Panc1 (cell line): ENCODE results near the gene UBE2G2. TPM values are rescaled to one million over a fixed set of nuclear protein-coding genes. Genes with fewer than 3 reads are reported as not detected.

ENCODE experiments used
- ATAC-seq: fragments of 200-7000 bp; cut with Tn5 transposase; 2 replicates; pipeline ENCODE4 v1.9.1; 2020; ENCODE audit warnings: mild to moderate bottlenecking, moderate library complexity
- BruUV-seq: library from RNA; stranded (reverse); fragments of 400-500 nt; replicated peaks from 2 replicates; lab custom pipeline; 2021; lab: Mats Ljungman, UMichigan
- CTCF ChIA-PET: fragments of 300-600 bp; sonication (Branson Sonifier 250); formaldehyde crosslinking; loops from one replicate; lab custom pipeline; 2022; ENCODE audit warnings: antibody characterized with exemption; lab: Charles Lee
- POLR2A ChIA-PET: fragments of 300-600 bp; sonication (Branson Sonifier 250); formaldehyde crosslinking; loops from one replicate; lab custom pipeline; 2022; ENCODE audit warnings: antibody characterized with exemption; lab: Charles Lee
- DNase-seq: peaks from one replicate; pipeline ENCODE4 v3.0.0-alpha.2; 2010; ENCODE audit warnings: low read depth, low spot score
- H3K27ac ChIP-seq: 2 replicates; pipeline ENCODE4 v1.5.1; 2011; ENCODE audit warnings: mild to moderate bottlenecking, low read length, inconsistent platforms
- H3K27me3 ChIP-seq: fragments of 200-500 bp; sonication (Bioruptor generic); 2 replicates; pipeline ENCODE4 v1.6.0; 2014; ENCODE audit warnings: low read length, inconsistent platforms; ENCODE audit not compliant: control insufficient read depth, insufficient read depth
- H3K36me3 ChIP-seq: fragments of 200-500 bp; sonication (Bioruptor generic); 2 replicates; pipeline ENCODE4 v1.5.1; 2014; ENCODE audit warnings: inconsistent platforms, mild to moderate bottlenecking, low read length, moderate library complexity; ENCODE audit not compliant: control insufficient read depth, insufficient read depth
- H3K4me1 ChIP-seq: 2 replicates; pipeline ENCODE4 v1.5.1; 2011; ENCODE audit warnings: inconsistent platforms, mild to moderate bottlenecking, low read length, moderate library complexity; ENCODE audit not compliant: control insufficient read depth, insufficient read depth
- H3K4me3 ChIP-seq, 2 experiments: 2 replicates each; pipeline ENCODE4 v1.5.1; 2011 to 2012; ENCODE audit warnings: low read depth in 2 of 2, low read length in 2 of 2, mild to moderate bottlenecking in 2 of 2, inconsistent platforms in 1 of 2, moderate library complexity in 1 of 2
- H3K9me3 ChIP-seq: fragments of 200-500 bp; sonication (Bioruptor generic); 2 replicates; pipeline ENCODE4 v1.5.1; 2014; ENCODE audit warnings: low read depth, mild to moderate bottlenecking, inconsistent platforms, low read length, moderate library complexity; ENCODE audit not compliant: control insufficient read depth, insufficient read depth
- POLR2AphosphoS5 ChIP-seq: IDR thresholded peaks from 2 replicates; pipeline ENCODE4 v1.6.1; 2012; ENCODE audit warnings: mild to moderate bottlenecking, low read depth, low read length, moderate library complexity
- SIN3A ChIP-seq: IDR thresholded peaks from 2 replicates; pipeline ENCODE4 v1.6.1; 2012; ENCODE audit warnings: low read depth, mild to moderate bottlenecking, low read length, moderate library complexity, borderline replicate concordance; ENCODE audit not compliant: insufficient read depth
- TCF7L2 ChIP-seq: IDR thresholded peaks from 2 replicates; pipeline ENCODE4 v1.6.1; 2011; ENCODE audit warnings: mild to moderate bottlenecking, low read depth, low read length, inconsistent platforms
- in situ Hi-C: cut with HindIII; loops from 2 replicates; pipeline ENCODE4 v1.10.0; 2016; ENCODE audit warnings: low sequenced_read_pairs, low pct_unique_long_range_greater_than_20kb
- intact Hi-C: fragments of 100-400 bp; cut with micrococcal nuclease; formaldehyde crosslinking; loops from one replicate; pipeline ENCODE4 v1.10.0; 2022; ENCODE audit not compliant: unreplicated experiment
- total RNA-seq: library from RNA; stranded (reverse); gene quantifications from one replicate; pipeline ENCODE4 v1.2.1, GENCODE V29; 2021; ENCODE audit not compliant: unreplicated experiment
- TF ChIP-seq, protein P1 (sequence below), 2 experiments: IDR thresholded peaks; 2 replicates each; pipeline ENCODE4 v1.6.1; 2011 to 2012; ENCODE audit warnings: low read depth in 2 of 2, control low read depth in 1 of 2, low read length in 1 of 2, mild to moderate bottlenecking in 1 of 2, moderate library complexity in 1 of 2; ENCODE audit not compliant: insufficient read depth in 1 of 2
- TF ChIP-seq, protein P2 (sequence below): fragments of 450-650 bp; IDR thresholded peaks from 2 replicates; pipeline ENCODE4 v1.5.1; 2017; ENCODE audit warnings: mild to moderate bottlenecking

Gene UBE2G2
- total RNA-seq, 1 experiment from 2014 or later = 77.4 TPM

DNA sequence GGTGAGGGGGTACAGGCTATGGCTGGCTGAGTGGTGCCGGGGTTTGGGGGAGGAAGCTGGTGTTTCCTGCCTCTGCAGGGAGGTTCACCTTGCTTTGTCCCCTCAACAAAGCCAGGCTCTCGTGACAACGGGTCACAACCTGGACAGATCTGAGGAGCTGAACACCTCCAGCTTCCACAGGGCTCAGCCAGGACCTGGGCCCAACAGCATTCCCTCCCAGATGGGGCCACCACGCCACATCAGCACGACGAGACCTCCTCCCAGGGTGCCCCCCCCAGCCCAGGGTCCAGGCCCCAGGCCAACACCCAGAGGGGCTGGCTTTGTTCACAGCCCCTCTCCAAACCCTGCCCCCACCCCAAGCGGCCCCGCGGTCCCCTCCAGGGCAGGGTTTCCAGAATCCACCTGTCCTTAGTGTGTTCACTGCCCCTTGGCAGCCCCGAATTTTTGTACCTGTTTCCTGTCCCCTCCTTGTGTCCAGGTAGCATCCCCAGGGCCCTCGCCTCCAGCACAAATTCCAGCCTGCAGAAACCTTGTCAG is 34.7 kb downstream of the UBE2G2 start:
- ChIA-PET POLR2A (no interaction called here), CTCF (no interaction called here)
- TF ChIP-seq, protein P1, sequence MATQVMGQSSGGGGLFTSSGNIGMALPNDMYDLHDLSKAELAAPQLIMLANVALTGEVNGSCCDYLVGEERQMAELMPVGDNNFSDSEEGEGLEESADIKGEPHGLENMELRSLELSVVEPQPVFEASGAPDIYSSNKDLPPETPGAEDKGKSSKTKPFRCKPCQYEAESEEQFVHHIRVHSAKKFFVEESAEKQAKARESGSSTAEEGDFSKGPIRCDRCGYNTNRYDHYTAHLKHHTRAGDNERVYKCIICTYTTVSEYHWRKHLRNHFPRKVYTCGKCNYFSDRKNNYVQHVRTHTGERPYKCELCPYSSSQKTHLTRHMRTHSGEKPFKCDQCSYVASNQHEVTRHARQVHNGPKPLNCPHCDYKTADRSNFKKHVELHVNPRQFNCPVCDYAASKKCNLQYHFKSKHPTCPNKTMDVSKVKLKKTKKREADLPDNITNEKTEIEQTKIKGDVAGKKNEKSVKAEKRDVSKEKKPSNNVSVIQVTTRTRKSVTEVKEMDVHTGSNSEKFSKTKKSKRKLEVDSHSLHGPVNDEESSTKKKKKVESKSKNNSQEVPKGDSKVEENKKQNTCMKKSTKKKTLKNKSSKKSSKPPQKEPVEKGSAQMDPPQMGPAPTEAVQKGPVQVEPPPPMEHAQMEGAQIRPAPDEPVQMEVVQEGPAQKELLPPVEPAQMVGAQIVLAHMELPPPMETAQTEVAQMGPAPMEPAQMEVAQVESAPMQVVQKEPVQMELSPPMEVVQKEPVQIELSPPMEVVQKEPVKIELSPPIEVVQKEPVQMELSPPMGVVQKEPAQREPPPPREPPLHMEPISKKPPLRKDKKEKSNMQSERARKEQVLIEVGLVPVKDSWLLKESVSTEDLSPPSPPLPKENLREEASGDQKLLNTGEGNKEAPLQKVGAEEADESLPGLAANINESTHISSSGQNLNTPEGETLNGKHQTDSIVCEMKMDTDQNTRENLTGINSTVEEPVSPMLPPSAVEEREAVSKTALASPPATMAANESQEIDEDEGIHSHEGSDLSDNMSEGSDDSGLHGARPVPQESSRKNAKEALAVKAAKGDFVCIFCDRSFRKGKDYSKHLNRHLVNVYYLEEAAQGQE (IDR thresholded peaks at IDR 0.05; ENCODE audit: insufficient read depth in 1 of 2, low read depth in 2 of 2, low read length in 1 of 2) = no peak
- TF ChIP-seq, protein P2, sequence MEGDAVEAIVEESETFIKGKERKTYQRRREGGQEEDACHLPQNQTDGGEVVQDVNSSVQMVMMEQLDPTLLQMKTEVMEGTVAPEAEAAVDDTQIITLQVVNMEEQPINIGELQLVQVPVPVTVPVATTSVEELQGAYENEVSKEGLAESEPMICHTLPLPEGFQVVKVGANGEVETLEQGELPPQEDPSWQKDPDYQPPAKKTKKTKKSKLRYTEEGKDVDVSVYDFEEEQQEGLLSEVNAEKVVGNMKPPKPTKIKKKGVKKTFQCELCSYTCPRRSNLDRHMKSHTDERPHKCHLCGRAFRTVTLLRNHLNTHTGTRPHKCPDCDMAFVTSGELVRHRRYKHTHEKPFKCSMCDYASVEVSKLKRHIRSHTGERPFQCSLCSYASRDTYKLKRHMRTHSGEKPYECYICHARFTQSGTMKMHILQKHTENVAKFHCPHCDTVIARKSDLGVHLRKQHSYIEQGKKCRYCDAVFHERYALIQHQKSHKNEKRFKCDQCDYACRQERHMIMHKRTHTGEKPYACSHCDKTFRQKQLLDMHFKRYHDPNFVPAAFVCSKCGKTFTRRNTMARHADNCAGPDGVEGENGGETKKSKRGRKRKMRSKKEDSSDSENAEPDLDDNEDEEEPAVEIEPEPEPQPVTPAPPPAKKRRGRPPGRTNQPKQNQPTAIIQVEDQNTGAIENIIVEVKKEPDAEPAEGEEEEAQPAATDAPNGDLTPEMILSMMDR = no peak
- TF ChIP-seq SIN3A = no peak
- TF ChIP-seq TCF7L2 = no peak
- TF ChIP-seq POLR2AphosphoS5 = no peak
- no peak for ATAC-seq
- H3K4me1 ChIP-seq = peaks cover 5% of the 10 kb centered on the region; the same call in 1 of the 2 replicates
- no peak overlapping the region for H3K27ac ChIP-seq
- H3K27me3 ChIP-seq = no peaks in the 10 kb centered on the region
- DNase-seq = no peak
- in situ Hi-C loops (no loop called here), intact Hi-C loops (no loop called here)
- no peak overlapping the region for H3K4me3 ChIP-seq
- BruUV-seq = no TSS peak
- no peaks in the 10 kb centered on the region for H3K36me3 ChIP-seq
- no peaks in the 10 kb centered on the region for H3K9me3 ChIP-seq

DNA sequence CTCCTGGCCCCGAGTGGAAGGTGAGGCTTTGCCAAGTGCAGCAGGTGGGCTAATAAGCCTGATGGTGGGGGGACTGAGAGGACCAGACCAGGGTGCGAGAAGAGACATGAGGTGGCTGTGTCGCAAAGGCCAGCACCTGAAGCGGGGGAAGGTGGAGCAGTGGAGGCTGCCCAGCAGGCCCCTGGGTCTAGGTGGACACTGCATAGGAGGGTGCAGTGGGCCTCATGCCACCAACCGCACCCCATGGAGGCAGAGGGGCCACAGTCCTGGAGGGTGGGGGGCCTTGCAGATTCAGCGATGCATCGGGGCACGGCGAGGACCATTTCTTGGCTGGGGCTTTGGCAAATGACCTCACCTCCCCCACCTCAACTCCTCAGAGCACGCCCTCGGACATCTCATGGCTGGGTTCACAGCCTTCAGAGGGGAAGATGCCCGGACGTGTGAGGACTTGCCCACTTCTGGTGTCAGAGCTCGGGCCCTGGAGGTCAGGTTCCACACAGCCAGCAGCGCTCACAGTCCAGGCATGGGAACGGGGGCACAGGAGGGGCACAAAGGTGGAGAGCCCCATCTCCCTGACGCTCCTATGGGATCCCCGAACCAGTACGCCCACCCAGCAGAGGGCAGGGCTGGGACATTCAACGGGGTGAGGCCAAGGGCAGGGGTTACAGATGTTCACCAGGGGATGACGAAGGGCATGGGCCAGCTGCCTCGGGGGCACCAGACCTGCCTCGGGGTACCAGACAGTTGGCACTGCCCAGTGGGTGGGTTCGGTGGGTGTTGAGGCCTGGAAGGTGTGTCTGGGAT is 35.4 kb downstream of the UBE2G2 start:
- Histone ChIP-seq H3K27ac (no peak overlapping the region), H3K9me3 (no peaks in the 10 kb centered on the region), H3K36me3 (no peaks in the 10 kb centered on the region), H3K4me1 (peaks cover 5% of the 10 kb centered on the region; the same call in 1 of the 2 replicates), H3K27me3 (no peaks in the 10 kb centered on the region), H3K4me3 (no peak overlapping the region)
- BruUV-seq = no TSS peak
- CTCF ChIA-PET = no interaction called here
- intact Hi-C loops (no loop called here), in situ Hi-C loops (no loop called here)
- POLR2A ChIA-PET = no interaction called here
- ATAC-seq = peak; percentile 18; the same call in 1 of the 2 replicates
- TF ChIP-seq, protein P1 (IDR thresholded peaks at IDR 0.05; ENCODE audit: insufficient read depth in 1 of 2, low read depth in 2 of 2, low read length in 1 of 2) = no peak
- TF ChIP-seq POLR2AphosphoS5 (no peak), SIN3A (no peak), TCF7L2 (no peak)
- TF ChIP-seq, protein P2 = no peak
- DNase-seq = no peak
